Breast epithelium (tissue), 3 donors: ENCODE results near the gene OVAAL.

Source experiments
- POLR2A ChIP-seq: fragments of 450-650 bp; IDR thresholded peaks from one replicate; pipeline ENCODE4 v1.6.1; 2016; ENCODE audit warnings: antibody characterized with exemption, mild to moderate bottlenecking, moderate library complexity
- POLR2AphosphoS5 ChIP-seq, 3 donors: sonication (generic); formaldehyde crosslinking; IDR thresholded peaks; one replicate each; pipeline ENCODE4 v1.6.1; 2017; ENCODE audit warnings: antibody characterized with exemption in 3 of 3
- TF ChIP-seq, protein P1 (sequence below), 3 donors: fragments of 450-650 bp; IDR thresholded peaks; one replicate each; pipeline ENCODE4 v1.5.1; 2016 to 2017; ENCODE audit warnings: antibody characterized with exemption in 3 of 3, mild to moderate bottlenecking in 3 of 3, moderate library complexity in 3 of 3

DNA sequence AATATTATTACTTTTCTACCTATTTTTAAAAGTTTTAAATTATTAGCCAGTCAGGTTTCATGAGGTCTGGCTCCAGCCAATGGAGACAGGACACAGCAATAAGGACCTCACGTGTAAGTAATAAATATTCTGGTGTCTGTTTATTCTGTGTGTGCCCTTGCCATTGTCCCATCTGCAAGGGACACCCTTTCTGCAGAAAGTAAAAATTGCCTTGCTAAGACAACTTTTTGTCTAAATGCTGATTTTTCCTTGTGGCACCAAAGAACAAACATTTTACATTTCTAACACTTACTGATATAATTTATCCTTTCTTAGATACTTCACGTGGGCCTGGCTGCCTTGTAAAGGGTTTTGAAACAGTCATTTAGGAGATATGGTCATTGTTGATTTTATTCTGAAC is 29.4 kb downstream of the OVAAL start:
- TF ChIP-seq, protein P1, sequence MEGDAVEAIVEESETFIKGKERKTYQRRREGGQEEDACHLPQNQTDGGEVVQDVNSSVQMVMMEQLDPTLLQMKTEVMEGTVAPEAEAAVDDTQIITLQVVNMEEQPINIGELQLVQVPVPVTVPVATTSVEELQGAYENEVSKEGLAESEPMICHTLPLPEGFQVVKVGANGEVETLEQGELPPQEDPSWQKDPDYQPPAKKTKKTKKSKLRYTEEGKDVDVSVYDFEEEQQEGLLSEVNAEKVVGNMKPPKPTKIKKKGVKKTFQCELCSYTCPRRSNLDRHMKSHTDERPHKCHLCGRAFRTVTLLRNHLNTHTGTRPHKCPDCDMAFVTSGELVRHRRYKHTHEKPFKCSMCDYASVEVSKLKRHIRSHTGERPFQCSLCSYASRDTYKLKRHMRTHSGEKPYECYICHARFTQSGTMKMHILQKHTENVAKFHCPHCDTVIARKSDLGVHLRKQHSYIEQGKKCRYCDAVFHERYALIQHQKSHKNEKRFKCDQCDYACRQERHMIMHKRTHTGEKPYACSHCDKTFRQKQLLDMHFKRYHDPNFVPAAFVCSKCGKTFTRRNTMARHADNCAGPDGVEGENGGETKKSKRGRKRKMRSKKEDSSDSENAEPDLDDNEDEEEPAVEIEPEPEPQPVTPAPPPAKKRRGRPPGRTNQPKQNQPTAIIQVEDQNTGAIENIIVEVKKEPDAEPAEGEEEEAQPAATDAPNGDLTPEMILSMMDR (IDR thresholded peaks at IDR 0.05) = no peak
- TF ChIP-seq POLR2A (no peak), POLR2AphosphoS5 (IDR thresholded peaks at IDR 0.05) (no peak)
